Hepatocyte (in vitro differentiated cells): ENCODE measurements around the gene MAPK8. TPM values are rescaled to one million over a fixed set of nuclear protein-coding genes. Genes with fewer than 3 reads are reported as not detected.

ENCODE experiments used
- DNase-seq: peaks from one replicate; pipeline ENCODE4 v3.0.0-alpha.2; 2016; ENCODE audit warnings: low spot score
- H2AFZ ChIP-seq: fragments of 200-600 bp; sonication (generic); 2 replicates; pipeline ENCODE4 v1.6.0; 2016; ENCODE audit warnings: antibody characterized with exemption, mild to moderate bottlenecking
- H3K27ac ChIP-seq: fragments of 200-600 bp; sonication (generic); 2 replicates; pipeline ENCODE4 v1.5.1; 2016; ENCODE audit warnings: mild to moderate bottlenecking
- H3K27me3 ChIP-seq: fragments of 200-600 bp; sonication (generic); 2 replicates; pipeline ENCODE4 v1.6.1; 2016
- H3K36me3 ChIP-seq: fragments of 200-600 bp; sonication (generic); replicated peaks from 2 replicates; pipeline ENCODE4 v1.5.1; 2016; ENCODE audit warnings: low read depth; ENCODE audit not compliant: insufficient read depth
- H3K4me1 ChIP-seq: fragments of 200-600 bp; sonication (generic); 2 replicates; pipeline ENCODE4 v1.5.1; 2016; ENCODE audit warnings: mild to moderate bottlenecking, moderate library complexity; ENCODE audit not compliant: insufficient read depth
- H3K4me2 ChIP-seq: fragments of 200-600 bp; sonication (generic); 2 replicates; pipeline ENCODE4 v1.6.0; 2016
- H3K4me3 ChIP-seq: fragments of 200-600 bp; sonication (generic); 2 replicates; pipeline ENCODE4 v1.5.1; 2016; ENCODE audit warnings: mild to moderate bottlenecking
- H3K79me2 ChIP-seq: fragments of 200-600 bp; sonication (generic); 2 replicates; pipeline ENCODE4 v1.6.0; 2017; ENCODE audit warnings: mild to moderate bottlenecking
- H3K9me2 ChIP-seq: fragments of 200-600 bp; sonication (generic); replicated peaks from 2 replicates; pipeline ENCODE4 v1.6.0; 2017; ENCODE audit warnings: mild to moderate bottlenecking; ENCODE audit not compliant: insufficient read depth
- H3K9me3 ChIP-seq: fragments of 200-600 bp; sonication (generic); 2 replicates; pipeline ENCODE4 v1.5.1; 2016; ENCODE audit warnings: low read depth, mild to moderate bottlenecking
- H4K20me1 ChIP-seq: fragments of 200-600 bp; sonication (generic); 2 replicates; pipeline ENCODE4 v1.6.0; 2016; ENCODE audit warnings: mild to moderate bottlenecking; ENCODE audit not compliant: insufficient read depth, poor library complexity, severe bottlenecking
- EZH2 ChIP-seq: fragments of 200-600 bp; sonication (generic); IDR thresholded peaks from 2 replicates; pipeline ENCODE4 v1.6.1; 2016; ENCODE audit warnings: antibody characterized with exemption, mild to moderate bottlenecking, borderline replicate concordance
- EZH2phosphoT487 ChIP-seq: fragments of 200-600 bp; sonication (generic); IDR thresholded peaks from one replicate; pipeline ENCODE4 v1.6.1; 2018; ENCODE audit warnings: antibody characterized with exemption, mild to moderate bottlenecking, low read depth, moderate library complexity; ENCODE audit not compliant: unreplicated experiment, severe bottlenecking
- WGBS: methylation state at CpG from one replicate; pipeline ENCODE4 v1.1.6; 2016; ENCODE audit warnings: low lambda C conversion rate; ENCODE audit errors: missing lambda C conversion rate; 5-methylcytosine and 5-hydroxymethylcytosine counted together
- polyA plus RNA-seq: library from polyadenylated mRNA; unstranded; fragments of >200 nt; fragmentation: Nextera tagmentation; extraction: Ambion mirVana; gene quantifications from 2 replicates; pipeline ENCODE4 v1.2.1, GENCODE V29; 2016
- total RNA-seq: library from RNA; depleted of rRNA; stranded (reverse); fragments of >200 nt; gene quantifications from 2 replicates; pipeline ENCODE4 v1.2.3, GENCODE V29; 2014
- TF ChIP-seq, protein P1 (sequence below): fragments of 200-600 bp; sonication (generic); IDR thresholded peaks from 2 replicates; pipeline ENCODE4 v1.5.1; 2016; ENCODE audit warnings: antibody characterized with exemption, mild to moderate bottlenecking; ENCODE audit not compliant: poor library complexity

The MAPK8 gene
- total and polyA plus RNA-seq, 2 experiments from 2014 or later = 20.9 to 73.2 TPM

DNA sequence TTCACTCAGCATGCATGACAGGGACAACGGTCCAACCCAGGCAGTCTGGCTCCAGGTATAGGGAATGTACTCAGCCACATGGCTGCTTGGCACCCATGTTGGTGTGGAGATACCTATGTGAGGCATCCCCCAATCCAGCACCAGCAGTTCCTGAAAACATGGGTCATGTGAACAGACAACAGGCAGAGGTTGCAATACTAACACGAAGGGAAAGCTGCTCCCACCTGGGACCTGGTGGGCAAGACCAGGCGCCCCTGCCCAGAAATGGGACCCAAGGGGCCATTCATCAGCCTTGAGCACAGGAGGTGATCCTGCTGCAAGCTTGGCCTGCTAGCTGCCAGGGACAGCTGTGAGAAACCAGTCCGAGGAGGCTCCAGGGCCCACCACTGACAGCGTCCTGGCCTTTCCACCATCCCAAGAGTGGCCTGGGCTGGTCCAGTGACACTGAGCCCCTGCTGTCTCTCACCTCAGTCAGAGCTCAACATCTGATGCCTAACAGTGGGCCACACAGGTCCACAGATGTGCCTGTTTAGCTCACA is 156.1 kb downstream of the MAPK8 start:
- H3K9me3 ChIP-seq = no peaks in the 10 kb centered on the region
- peaks cover 10% of the 10 kb centered on the region for H3K4me1 ChIP-seq
- no peaks in the 10 kb centered on the region for H3K9me2 ChIP-seq
- H4K20me1 ChIP-seq = no peaks in the 10 kb centered on the region
- no peaks in the 10 kb centered on the region for H3K36me3 ChIP-seq
- no peak overlapping the region for H2AFZ ChIP-seq
- WGBS = 88% methylated on average over 5 of the region's 5 CpGs
- no peak for TF ChIP-seq EZH2
- TF ChIP-seq, protein P1, sequence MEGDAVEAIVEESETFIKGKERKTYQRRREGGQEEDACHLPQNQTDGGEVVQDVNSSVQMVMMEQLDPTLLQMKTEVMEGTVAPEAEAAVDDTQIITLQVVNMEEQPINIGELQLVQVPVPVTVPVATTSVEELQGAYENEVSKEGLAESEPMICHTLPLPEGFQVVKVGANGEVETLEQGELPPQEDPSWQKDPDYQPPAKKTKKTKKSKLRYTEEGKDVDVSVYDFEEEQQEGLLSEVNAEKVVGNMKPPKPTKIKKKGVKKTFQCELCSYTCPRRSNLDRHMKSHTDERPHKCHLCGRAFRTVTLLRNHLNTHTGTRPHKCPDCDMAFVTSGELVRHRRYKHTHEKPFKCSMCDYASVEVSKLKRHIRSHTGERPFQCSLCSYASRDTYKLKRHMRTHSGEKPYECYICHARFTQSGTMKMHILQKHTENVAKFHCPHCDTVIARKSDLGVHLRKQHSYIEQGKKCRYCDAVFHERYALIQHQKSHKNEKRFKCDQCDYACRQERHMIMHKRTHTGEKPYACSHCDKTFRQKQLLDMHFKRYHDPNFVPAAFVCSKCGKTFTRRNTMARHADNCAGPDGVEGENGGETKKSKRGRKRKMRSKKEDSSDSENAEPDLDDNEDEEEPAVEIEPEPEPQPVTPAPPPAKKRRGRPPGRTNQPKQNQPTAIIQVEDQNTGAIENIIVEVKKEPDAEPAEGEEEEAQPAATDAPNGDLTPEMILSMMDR = no peak
- H3K4me3 ChIP-seq = no peak overlapping the region
- no peak overlapping the region for H3K4me2 ChIP-seq
- no peaks in the 10 kb centered on the region for H3K27me3 ChIP-seq
- H3K79me2 ChIP-seq = no peaks in the 10 kb centered on the region
- no peak for DNase-seq
- no peak overlapping the region for H3K27ac ChIP-seq

DNA sequence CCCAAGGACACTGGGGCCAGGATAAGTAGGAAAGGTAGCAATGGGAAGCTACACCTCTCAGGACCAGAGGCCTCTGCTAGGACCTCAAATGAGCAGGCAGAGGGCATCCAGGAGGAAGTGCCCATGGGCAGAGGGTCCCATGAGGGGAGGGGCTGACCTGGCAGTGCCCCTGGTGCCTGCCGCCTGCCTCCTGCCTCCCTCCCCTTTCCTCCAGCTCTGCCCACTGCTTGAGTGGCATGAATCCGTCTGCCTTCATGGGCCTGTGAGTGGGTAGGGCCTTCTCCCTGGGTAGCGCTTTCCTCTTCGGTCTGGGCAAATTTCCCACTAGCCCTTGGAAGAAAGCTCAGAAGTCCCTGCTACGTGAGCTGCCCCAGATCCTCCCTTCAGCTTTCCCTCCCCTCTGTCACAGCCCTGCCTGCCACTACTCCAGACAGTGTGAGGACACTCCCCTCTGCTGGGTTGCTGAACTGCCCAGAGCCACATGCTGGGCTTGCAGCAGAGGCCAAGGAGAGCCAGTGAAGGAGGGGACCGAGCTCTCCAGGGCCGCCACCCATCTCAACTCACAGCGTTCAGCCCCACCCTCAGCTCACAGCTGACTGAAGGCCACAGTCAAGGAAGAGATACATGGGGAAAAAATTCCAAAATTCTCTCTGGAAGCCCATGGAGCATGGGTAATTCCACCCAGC is 157.0 kb downstream of the MAPK8 start:
- H3K9me3 ChIP-seq = no peaks in the 10 kb centered on the region
- TF ChIP-seq EZH2phosphoT487 (no peak), EZH2 (no peak)
- TF ChIP-seq, protein P1 = peak; percentile 12
- peaks cover 20% of the 10 kb centered on the region for H3K4me1 ChIP-seq
- no peaks in the 10 kb centered on the region for H3K27me3 ChIP-seq
- no peak overlapping the region for H3K4me2 ChIP-seq
- no peaks in the 10 kb centered on the region for H3K79me2 ChIP-seq
- 71% methylated on average over 8 of the region's 8 CpGs for WGBS
- no peak overlapping the region for H3K27ac ChIP-seq
- no peaks in the 10 kb centered on the region for H3K9me2 ChIP-seq
- no peaks in the 10 kb centered on the region for H4K20me1 ChIP-seq
- H2AFZ ChIP-seq = no peak overlapping the region
- no peak overlapping the region for H3K4me3 ChIP-seq
- no peaks in the 10 kb centered on the region for H3K36me3 ChIP-seq
- DNase-seq = peak; percentile 46

DNA sequence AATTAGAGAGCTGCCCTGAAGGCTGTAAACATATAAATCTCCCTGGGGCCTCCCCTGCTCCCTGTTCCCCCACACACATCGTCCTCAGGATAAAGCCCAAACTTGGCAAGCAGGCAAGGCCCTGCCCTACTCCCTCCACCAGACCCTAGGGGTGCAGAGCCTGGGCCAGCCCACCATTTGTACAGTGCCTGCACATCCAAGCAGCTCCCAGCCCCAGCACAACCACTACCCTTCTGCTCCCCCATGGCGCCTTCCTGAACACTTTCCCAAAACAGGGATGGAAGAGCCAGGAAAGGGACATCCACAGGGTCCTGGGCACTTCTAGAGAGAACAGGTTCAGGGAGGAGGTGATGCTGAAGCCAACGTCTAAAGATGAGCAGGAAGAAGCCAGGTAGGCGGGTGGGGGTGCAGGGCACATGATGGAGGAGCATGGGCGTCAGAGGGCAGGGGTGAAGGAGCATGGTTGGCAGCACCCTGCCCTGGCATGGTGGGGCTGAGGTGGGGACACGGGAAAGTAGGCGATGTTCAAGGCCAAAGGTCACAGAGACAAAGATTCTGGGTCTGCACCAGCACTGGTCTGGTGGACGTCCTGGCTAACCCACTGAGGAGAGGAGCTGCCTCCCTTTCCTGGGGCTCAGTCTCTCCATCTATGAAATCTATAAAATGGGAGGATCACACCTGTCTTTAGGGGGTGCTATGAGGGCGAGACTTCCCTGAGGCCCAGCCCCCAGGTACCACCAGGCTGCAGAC is 157.8 kb downstream of the MAPK8 start:
- no peaks in the 10 kb centered on the region for H3K27me3 ChIP-seq
- H3K79me2 ChIP-seq = no peaks in the 10 kb centered on the region
- TF ChIP-seq EZH2phosphoT487 (no peak), EZH2 (no peak)
- TF ChIP-seq, protein P1 = no peak
- no peaks in the 10 kb centered on the region for H3K9me2 ChIP-seq
- no peak overlapping the region for H3K4me3 ChIP-seq
- DNase-seq = no peak
- no peak overlapping the region for H3K4me2 ChIP-seq
- WGBS = 85% methylated on average over 9 of the region's 9 CpGs
- no peaks in the 10 kb centered on the region for H3K9me3 ChIP-seq
- no peaks in the 10 kb centered on the region for H3K36me3 ChIP-seq
- peaks cover 27% of the 10 kb centered on the region for H3K4me1 ChIP-seq
- H2AFZ ChIP-seq = no peak overlapping the region
- H4K20me1 ChIP-seq = no peaks in the 10 kb centered on the region
- no peak overlapping the region for H3K27ac ChIP-seq
